Stimulated activated CD8-positive, alpha-beta memory T cell treated with anti-CD3 and anti-CD28 coated beads, Interleukin-7, amount 100 ng/mL, for 24 hours (primary cell): ENCODE data around the gene ZNF598.
"Not testable (repeated sequence)": the region's sequence is repeated elsewhere in the genome, so short reads cannot be mapped to it uniquely, and the experiment has no call there.

Experiments used
- DNase-seq: peaks from one replicate; pipeline ENCODE4 v3.0.0-alpha.2; 2020; ENCODE audit warnings: low read depth

The ZNF598 gene

DNA sequence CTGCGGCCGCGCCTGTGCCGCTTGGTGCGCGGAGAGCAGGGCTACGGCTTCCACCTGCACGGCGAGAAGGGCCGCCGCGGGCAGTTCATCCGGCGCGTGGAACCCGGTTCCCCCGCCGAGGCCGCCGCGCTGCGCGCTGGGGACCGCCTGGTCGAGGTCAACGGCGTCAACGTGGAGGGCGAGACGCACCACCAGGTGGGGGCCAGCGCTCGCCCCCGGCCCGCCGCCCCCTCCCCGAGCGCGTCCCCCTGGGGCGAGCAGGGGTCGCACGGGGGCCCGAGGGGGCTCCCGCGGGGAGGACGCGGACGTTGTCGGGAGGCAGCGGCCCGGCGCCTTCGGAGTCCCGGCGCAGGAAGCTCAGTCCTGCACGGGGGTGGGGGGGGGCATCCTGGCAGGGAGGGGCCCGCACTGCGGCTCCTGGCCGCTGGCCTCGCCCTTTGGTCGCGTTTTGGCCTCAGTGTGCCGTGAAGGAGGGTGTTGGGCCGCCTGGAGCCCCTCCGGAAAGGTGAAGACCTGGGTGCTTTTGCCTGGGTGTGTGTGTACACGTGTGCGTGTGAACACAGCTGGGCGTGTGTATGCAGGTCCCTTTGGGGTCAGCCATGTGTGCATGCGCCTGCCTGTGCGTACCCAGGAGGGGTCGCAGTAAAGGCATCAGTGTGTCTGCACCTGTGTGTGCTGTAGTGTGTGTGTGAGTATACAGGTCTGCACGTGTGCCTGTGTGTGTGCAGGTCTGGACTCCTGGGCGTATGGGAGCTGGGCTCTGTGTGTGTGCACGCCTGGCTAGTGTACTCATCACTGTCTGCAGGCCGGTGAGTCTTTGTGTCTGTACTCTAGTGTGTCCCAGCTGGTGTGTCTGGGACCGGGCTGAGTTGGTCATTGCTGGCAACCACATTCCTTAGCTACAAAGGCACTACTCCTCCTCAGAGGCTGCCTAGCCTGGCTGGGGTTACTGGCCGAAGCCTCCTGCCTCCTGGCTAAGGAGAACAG is 17.7 kb upstream of the ZNF598 start:
- no peak for DNase-seq

DNA sequence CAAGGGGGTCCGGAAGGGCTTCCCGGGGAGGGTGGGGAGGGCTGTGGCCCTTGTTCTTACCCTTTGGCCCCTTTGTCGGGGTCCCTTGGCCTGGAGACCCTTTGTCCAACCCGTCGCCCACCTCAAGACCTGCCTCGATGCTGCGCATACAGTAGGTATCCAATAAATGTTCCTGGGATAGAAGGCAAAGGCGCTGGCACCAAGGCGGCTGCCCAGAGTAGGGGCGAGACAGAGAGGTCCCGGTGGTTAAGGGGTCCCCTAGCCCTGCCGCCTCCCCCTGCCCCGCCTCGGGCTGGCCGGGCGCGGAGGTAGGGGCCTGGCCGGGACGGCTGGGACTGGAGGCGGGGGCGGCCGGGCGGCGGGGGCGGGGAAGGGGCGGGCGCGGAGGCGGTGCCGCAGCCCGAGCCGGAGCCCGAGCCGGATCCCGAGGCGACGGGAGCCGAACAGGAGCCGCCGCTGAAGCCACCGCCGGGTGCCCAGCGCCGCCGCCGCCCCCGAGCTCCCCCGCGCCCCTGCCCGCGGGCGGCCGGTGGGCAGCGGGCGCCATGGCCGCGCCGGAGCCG is 16.9 kb upstream of the ZNF598 start, which contains the start of gene NHERF2:
NHERF2 (plus strand) TSS at position 442 of the 563 bp plus-strand sequence; CDS start at position 546, 104 bp downstream.
- no peak for DNase-seq

- DNase-seq: no peak
Measured at GRCh38 chr16:2025878-2026460, 16.3 kb upstream of the ZNF598 start.

- DNase-seq: no peak
Measured at GRCh38 chr16:2025251-2025650, 15.6 kb upstream of the ZNF598 start.

DNA sequence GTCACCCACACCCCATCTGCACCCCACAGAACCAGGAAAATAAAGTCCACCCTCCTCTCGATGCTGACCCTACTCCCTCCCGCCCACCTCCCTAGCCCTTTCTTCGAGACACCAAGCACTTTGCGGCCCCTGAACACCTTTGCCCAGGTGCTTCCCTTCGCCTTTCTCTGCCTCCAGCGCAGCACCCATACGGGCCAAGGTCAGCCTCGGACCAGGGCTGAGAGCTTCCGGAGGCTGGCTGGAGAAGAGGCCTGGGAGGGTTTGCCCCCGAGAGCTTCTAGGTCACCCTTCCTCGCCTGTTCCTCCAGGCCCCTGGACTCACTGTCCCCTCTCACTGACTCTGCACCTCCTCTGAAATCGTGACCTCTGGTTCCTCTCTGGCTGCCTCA is 14.4 kb upstream of the ZNF598 start:
- no peak for DNase-seq

- peak; percentile 94 for DNase-seq
Measured at GRCh38 chr16:2023092-2024031, 13.7 kb upstream of the ZNF598 start.

- DNase-seq: no peak
Measured at GRCh38 chr16:2022723-2023091, 13.1 kb upstream of the ZNF598 start.

- no peak for DNase-seq
Measured at GRCh38 chr16:2019921-2020831, 10.6 kb upstream of the ZNF598 start.

- no peak for DNase-seq
Measured at GRCh38 chr16:2019518-2019920, 9.9 kb upstream of the ZNF598 start, which contains the start of gene NPW. NPW (plus strand) TSS chr16:2019785.

DNA sequence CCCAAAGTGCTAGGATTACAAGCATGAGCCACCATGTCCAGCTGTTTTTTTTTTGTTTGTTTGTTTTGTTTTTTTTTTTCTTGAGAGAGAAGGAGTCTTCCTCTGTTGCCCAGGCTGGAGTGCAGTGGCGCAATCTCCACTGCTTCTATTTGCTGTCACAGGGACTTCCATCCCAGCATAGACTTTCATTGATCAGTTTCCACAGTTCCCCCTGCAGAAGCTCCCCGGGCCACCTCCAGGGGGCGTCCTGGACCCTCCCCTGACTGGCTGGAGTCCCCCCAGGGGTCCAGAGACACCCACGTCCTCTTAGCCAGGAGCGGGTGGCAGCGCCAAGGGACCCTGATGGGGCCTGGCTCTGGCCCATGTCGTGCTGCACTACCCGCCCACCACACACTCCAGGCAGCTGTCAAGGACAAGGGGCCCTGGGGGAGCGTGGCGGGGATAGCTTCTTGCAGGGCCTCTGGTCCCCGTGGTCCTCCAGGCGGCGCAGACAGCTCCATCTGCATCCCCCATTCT is 6.8 kb upstream of the ZNF598 start:
- no peak for DNase-seq

- DNase-seq: no peak
Measured at GRCh38 chr16:2015947-2016208, 6.3 kb upstream of the ZNF598 start.

DNA sequence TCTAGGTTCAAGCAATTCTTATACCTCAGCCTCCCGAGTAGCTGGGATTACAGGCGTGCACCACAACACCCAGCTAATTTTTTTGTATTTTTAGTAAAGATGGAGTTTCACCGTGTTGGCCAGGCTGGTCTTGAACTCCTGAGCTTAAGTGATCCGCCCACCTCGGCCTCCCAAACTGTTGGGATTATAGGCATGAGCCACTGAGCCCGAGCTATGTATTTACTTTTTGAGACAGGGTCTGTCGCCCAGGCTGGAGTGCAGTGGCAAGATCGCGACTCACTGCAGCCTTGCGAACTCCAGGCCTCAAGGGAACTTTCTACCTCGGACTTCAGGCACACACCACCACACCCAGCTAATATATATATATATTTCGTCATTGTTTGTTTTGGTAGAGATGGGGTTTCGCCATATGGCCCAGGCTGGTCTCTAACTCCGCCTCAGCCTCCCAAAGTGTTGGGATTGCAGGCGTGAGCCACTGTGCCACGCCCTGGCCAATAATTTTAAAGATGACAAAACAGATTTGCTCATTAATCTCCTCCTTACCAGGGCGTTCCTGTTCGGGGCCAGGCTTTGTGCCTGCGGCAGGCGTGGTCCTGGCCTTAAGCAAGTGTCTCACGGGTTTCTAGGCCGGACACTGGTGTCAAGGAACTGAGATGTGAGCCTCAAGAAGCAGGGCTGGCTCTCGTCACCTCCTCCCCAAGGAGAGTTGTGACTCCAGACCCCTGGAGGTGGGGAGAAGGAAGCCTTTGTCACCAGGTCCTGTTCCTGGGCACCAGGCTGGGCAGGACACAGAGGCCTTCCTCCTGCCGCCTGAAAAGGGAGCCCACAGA is 5.7 kb upstream of the ZNF598 start:
- no peak for DNase-seq

- DNase-seq: no peak
Measured at GRCh38 chr16:2013527-2013926, 3.9 kb upstream of the ZNF598 start.

DNA sequence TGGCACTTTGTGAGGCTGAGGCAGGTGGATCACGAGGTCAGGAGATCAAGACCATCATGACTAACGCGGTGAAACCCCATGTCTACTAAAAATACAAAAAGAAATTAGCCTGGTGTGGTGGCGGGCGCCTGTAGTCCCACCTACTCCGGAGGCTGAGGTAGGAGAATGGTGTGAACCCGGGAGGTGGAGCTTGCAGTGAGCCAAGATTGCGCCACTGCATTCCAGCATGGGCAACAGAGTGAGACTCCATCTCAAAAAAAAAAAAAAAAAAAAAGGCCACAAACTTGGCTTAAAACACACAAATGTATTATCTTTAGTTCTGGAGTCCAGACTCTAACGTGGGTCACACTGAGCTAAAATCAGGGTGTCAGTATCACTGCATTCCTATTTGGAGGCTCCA is 2.1 kb upstream of the ZNF598 start:
- DNase-seq: not testable (repeated sequence)

DNA sequence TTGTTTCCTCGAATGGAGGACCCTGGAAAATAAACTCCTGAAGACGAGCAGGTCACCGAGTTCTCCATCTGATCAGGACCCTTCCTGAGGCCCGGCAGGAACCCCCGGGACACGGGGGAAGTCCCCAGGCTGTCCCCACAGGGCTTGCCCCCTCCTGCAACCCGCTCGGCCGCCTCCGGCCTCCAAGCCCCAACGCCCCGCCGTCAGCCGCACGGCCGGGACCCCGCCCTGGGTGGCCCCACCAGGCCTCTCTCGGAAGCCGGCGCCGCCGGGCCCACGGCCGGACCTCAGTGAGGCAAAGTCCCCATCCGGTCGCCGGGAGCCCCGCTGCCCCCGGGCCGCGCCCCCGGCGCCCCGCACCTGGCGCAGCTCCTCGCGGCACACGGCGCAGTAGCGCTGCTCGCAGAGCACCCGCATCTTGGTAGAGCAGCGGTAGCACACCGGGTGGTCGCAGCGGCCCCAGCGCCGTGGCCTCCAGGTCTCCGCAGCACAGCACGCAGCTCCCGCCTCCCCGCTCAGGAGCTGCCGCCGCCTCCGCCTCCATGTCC is 383 bp downstream of the ZNF598 start:
- DNase-seq: no peak

- DNase-seq: no peak
Measured at GRCh38 chr16:2008631-2009163, 924 bp downstream of the ZNF598 start.

DNA sequence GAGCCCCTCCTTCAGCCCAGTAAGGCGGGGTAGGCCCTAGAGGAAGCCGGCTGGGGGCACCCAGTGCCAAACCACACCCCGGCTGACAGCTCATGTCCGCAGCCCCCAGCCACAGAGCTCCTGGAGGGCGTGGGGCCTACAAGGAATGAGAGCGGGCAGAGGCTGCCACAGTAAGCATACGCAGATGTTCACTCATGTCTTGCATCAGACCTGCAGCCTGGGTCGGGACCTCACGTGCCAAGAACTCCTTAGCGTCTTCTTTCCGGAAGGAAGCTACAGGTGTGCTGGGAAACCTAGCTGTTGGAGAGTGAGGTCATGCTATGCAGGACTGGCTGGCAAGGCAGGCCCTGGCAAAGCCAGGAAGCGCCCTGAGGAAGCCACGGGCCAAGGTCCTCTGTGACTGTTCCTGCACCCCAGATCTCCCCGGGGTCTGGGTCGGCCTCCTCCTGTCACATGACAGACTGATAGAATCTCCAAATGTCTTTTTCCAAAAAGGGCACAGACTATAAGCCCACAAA is 1.6 kb downstream of the ZNF598 start:
- no peak for DNase-seq

DNA sequence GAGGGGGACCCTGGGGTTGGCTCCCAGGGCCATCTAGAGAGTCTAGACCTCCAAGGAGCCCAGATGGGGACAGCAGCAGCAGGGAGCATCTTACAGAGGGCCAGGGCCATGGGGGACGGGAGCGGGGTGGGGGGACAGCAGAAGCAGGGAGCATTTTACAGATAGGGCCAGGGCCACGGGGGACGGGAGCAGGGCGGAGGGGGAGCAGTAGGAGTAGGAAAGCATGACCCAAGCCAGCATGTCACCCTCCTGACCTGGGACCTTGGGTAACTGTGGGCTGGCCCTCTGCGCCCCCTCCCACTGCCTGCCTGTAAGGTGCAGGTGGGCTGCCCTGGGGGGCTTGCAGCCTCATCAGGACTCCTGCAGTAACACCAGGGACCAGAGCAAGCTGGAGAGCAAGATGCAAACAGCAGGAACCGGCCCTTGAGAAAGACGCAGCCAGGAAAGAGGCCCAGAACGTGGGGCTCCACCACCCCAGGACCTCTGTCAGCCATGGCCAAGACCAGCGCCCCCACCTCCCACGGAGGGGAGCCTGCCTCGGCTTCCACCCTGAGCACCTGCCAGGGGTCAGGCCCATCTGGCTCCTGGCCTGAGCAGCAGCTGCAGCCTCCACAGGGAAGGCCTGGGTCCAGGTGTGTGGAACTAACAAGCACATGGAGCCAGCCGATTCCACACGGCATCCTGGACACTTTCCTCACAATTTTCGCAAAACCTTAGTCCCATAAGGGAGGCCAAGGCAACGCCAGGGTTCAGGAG is 2.4 kb downstream of the ZNF598 start:
- DNase-seq: no peak
